Activated CD8-positive, alpha-beta memory T cell treated with anti-CD3 and anti-CD28 coated beads, Interleukin-2, amount 50 U/mL, for 1 hour (primary cell): ENCODE data around the gene KANK3.
"Not testable (repeated sequence)": the region's sequence is repeated elsewhere in the genome, so short reads cannot be mapped to it uniquely, and the experiment has no call there.

Source experiments
- DNase-seq: peaks from one replicate; pipeline ENCODE4 v3.0.0-alpha.2; 2020; ENCODE audit errors: extremely low read depth

The KANK3 gene

GRCh38 chr19:8316351-8317125 is 26.5 kb downstream of the KANK3 start:
- no peak for DNase-seq

- DNase-seq, result not testable (repeated sequence)
Measured at GRCh38 chr19:8314981-8315640, 28.0 kb downstream of the KANK3 start.

GRCh38 chr19:8311461-8312260 is 31.4 kb downstream of the KANK3 start:
- DNase-seq, result no peak

GRCh38 chr19:8310342-8311055 is 32.6 kb downstream of the KANK3 start:
- DNase-seq, result no peak

- DNase-seq, result no peak
Measured at GRCh38 chr19:8308891-8309291, 34.2 kb downstream of the KANK3 start.

- no peak for DNase-seq
Measured at GRCh38 chr19:8307965-8308866, 34.8 kb downstream of the KANK3 start, which contains the start of gene CD320. CD320 (minus strand) TSS chr19:8308358; CDS start chr19:8308290, 68 bp downstream.

- no peak for DNase-seq
Measured at GRCh38 chr19:8307400-8307964, 35.6 kb downstream of the KANK3 start.

- DNase-seq, result no peak
Measured at GRCh38 chr19:8306235-8307054, 36.6 kb downstream of the KANK3 start.

GRCh38 chr19:8305798-8306197 is 37.3 kb downstream of the KANK3 start:
- no peak for DNase-seq

- DNase-seq, result no peak
Measured at GRCh38 chr19:8304841-8305621, 38.0 kb downstream of the KANK3 start.

GRCh38 chr19:8302734-8303133 is 40.3 kb downstream of the KANK3 start:
- DNase-seq, result no peak

- no peak for DNase-seq
Measured at GRCh38 chr19:8302357-8302691, 40.7 kb downstream of the KANK3 start.

- not testable (repeated sequence) for DNase-seq
Measured at GRCh38 chr19:8291337-8291736, 51.7 kb downstream of the KANK3 start.

GRCh38 chr19:8276508-8276907 is 66.6 kb downstream of the KANK3 start:
- DNase-seq, result not testable (repeated sequence)
